K562 (cell line): ENCODE measurements around the gene RAMAC. TPM values are rescaled to one million over a fixed set of nuclear protein-coding genes. Genes with fewer than 3 reads are reported as not detected.

Experiments
- ATAC-seq: fragments of 200-7000 bp; cut with Tn5 transposase; 3 replicates; pipeline ENCODE4 v1.9.1; 2020; ENCODE audit warnings: moderate library complexity
- BruUV-seq: library from RNA; stranded (reverse); fragments of 400-500 nt; replicated peaks from 2 replicates; lab custom pipeline; 2021; lab: Mats Ljungman, UMichigan
- CTCF ChIA-PET: fragments of 300-600 bp; formaldehyde crosslinking; extraction: SDS; loops from one replicate; lab custom pipeline; 2021; ENCODE audit warnings: low intra/inter-chr PET ratio; lab: Yijun Ruan, JAX
- POLR2A ChIA-PET: fragments of 300-600, 350-650 bp; sonication (Branson Sonifier 250); formaldehyde crosslinking; extraction: SDS; loops from one replicate; lab custom pipeline; 2021; ENCODE audit warnings: antibody characterized with exemption, inconsistent platforms; lab: Yijun Ruan, JAX
- DNase-seq, 4 experiments: peaks; one replicate each; pipeline versions ENCODE4 v3.0.0 to v3.0.0-alpha.2; 2011 to 2018; ENCODE audit warnings: low spot score in 3 of 4, mixed read lengths in 3 of 4; ENCODE audit errors: extremely low read depth in 1 of 4
- FAIRE-seq: peaks from 2 replicates; lab custom pipeline; 2011; peaks lifted over from hg19 to GRCh38; lab: Jason Lieb, UNC
- H2AFZ ChIP-seq: 2 replicates; pipeline ENCODE4 v1.6.0; 2011; ENCODE audit warnings: low read depth, low read length, control low read depth, inconsistent platforms
- H3K27ac ChIP-seq: fragments of 200-600 bp; 3 replicates; pipeline ENCODE4 v1.8.0; 2011; ENCODE audit warnings: low read depth, mild to moderate bottlenecking, control low read depth, inconsistent platforms, low read length, moderate library complexity, mixed read lengths; ENCODE audit errors: extremely low read depth
- H3K27me3 ChIP-seq, 2 experiments: fragments of 300-600 bp in 1 of 2; 2 replicates in 1 of 2; 3 replicates in 1 of 2; pipeline versions ENCODE4 v1.6.0 to v1.8.0; 2011; ENCODE audit warnings: inconsistent platforms in 2 of 2, low read length in 2 of 2, mild to moderate bottlenecking in 1 of 2, mixed read lengths in 1 of 2, moderate library complexity in 1 of 2; ENCODE audit not compliant: control insufficient read depth in 2 of 2, insufficient read depth in 2 of 2
- H3K36me3 ChIP-seq: fragments of 300-600 bp; 3 replicates; pipeline ENCODE4 v1.8.0; 2011; ENCODE audit warnings: mild to moderate bottlenecking, low read length, inconsistent platforms; ENCODE audit not compliant: control insufficient read depth, insufficient read depth
- H3K4me1 ChIP-seq, 2 experiments: fragments of 200-600 bp in 1 of 2; replicated peaks in 1 of 2; 2 replicates in 1 of 2; 3 replicates in 1 of 2; pipeline versions ENCODE4 v1.5.1 to v1.8.0; 2011; ENCODE audit warnings: inconsistent platforms in 2 of 2, low read length in 2 of 2, mild to moderate bottlenecking in 1 of 2, mixed read lengths in 1 of 2, moderate library complexity in 1 of 2; ENCODE audit not compliant: control insufficient read depth in 2 of 2, insufficient read depth in 2 of 2
- H3K4me2 ChIP-seq: 2 replicates; pipeline ENCODE4 v1.6.1; 2011; ENCODE audit warnings: low read length, control low read depth, inconsistent platforms, mixed read lengths; ENCODE audit not compliant: insufficient read depth
- H3K4me3 ChIP-seq: fragments of 200-600 bp; sonication (generic), shearing (Covaris generic); 2 replicates; pipeline ENCODE4 v1.5.1; 2016; ENCODE audit warnings: control low read depth, inconsistent platforms
- H3K79me2 ChIP-seq: fragments of 200-600 bp; 3 replicates; pipeline ENCODE4 v1.8.0; 2011; ENCODE audit warnings: low read length, inconsistent platforms; ENCODE audit not compliant: control insufficient read depth, insufficient read depth
- H3K9ac ChIP-seq, 2 experiments: 2 replicates each; pipeline versions ENCODE4 v1.6.0 to v1.6.1; 2011; ENCODE audit warnings: low read depth in 2 of 2, low read length in 2 of 2, control low read depth in 1 of 2, inconsistent platforms in 1 of 2, mild to moderate bottlenecking in 1 of 2, mixed read lengths in 1 of 2; ENCODE audit not compliant: insufficient read depth in 1 of 2
- H3K9me1 ChIP-seq: one replicate; pipeline ENCODE4 v1.6.0; 2011; ENCODE audit warnings: inconsistent platforms, mild to moderate bottlenecking, low read length, moderate library complexity; ENCODE audit not compliant: control insufficient read depth, insufficient read depth
- H3K9me3 ChIP-seq: replicated peaks from 2 replicates; pipeline ENCODE4 v1.5.1; 2011; ENCODE audit warnings: low read depth, low read length, inconsistent platforms; ENCODE audit not compliant: control insufficient read depth, insufficient read depth
- H4K20me1 ChIP-seq: replicated peaks from 2 replicates; pipeline ENCODE4 v1.6.1; 2011; ENCODE audit warnings: low read length, inconsistent platforms, mixed read lengths; ENCODE audit not compliant: control insufficient read depth, insufficient read depth
- CBX3 ChIP-seq, 2 experiments: IDR thresholded peaks; 1 replicate in 1 of 2; 2 replicates in 1 of 2; pipeline ENCODE4 v1.6.1; 2012; ENCODE audit warnings: inconsistent platforms in 2 of 2, low read length in 2 of 2, borderline replicate concordance in 1 of 2, control low read depth in 1 of 2
- LARP7 ChIP-seq: fragments of 450-650 bp; IDR thresholded peaks from 2 replicates; pipeline ENCODE4 v1.6.1; 2016
- SAP30 ChIP-seq: fragments of 200-600 bp; sonication (generic); IDR thresholded peaks from 2 replicates; pipeline ENCODE4 v1.6.1; 2012; ENCODE audit warnings: borderline replicate concordance, low read depth, mild to moderate bottlenecking, moderate library complexity, low read length, control low read depth, inconsistent platforms; ENCODE audit not compliant: insufficient read depth, poor library complexity, severe bottlenecking
- TCFL5 ChIP-seq: fragments of 250-450 bp; sonication (Bioruptor Pico); conservative IDR thresholded peaks from 2 replicates; pipeline ENCODE4 v1.6.1; 2021; ENCODE audit warnings: mild to moderate bottlenecking, moderate library complexity, matching md5 sums
- TFAP4 ChIP-seq: sonication (generic); formaldehyde crosslinking; IDR thresholded peaks from 2 replicates; pipeline ENCODE4 v1.8.0; 2022; ENCODE audit warnings: missing genetic modification reagents, mild to moderate bottlenecking, moderate library complexity, borderline replicate concordance
- TRIM25 ChIP-seq: fragments of 450-650 bp; IDR thresholded peaks from 2 replicates; pipeline ENCODE4 v1.7.0; 2016; ENCODE audit warnings: borderline replicate concordance
- ZC3H4 ChIP-seq: sonication (generic); formaldehyde crosslinking; IDR thresholded peaks from 2 replicates; pipeline ENCODE4 v1.9.0; 2021; ENCODE audit warnings: missing genetic modification reagents, borderline replicate concordance
- ZNF384 ChIP-seq: IDR thresholded peaks from 2 replicates; pipeline ENCODE4 v1.6.1; 2012; ENCODE audit warnings: low read depth, low read length, improper control_type of control experiment
- ZNF445 ChIP-seq: fragments of 250-450 bp; sonication (Bioruptor Pico); IDR thresholded peaks from 2 replicates; pipeline ENCODE4 v1.4.0; 2020; ENCODE audit warnings: low read depth, mild to moderate bottlenecking, moderate library complexity
- WGBS: fragments of 100-300 bp; shearing (Covaris generic); methylation state at CpG from one replicate; pipeline ENCODE4 v1.1.6; 2016; ENCODE audit warnings: low coverage, mixed read lengths; ENCODE audit not compliant: insufficient coverage; ENCODE audit errors: missing lambda C conversion rate; 5-methylcytosine and 5-hydroxymethylcytosine counted together
- in situ Hi-C: fragments of 300-500 bp; cut with MboI; formaldehyde crosslinking; loops from 4 replicates; pipeline ENCODE4 v1.15.0; 2018; ENCODE audit warnings: inconsistent platforms, mixed read lengths
- intact Hi-C: fragments of 100-400 bp; cut with micrococcal nuclease; formaldehyde crosslinking; loops from 2 replicates; pipeline ENCODE4 v1.14.2; 2022
- polyA plus RNA-seq, 8 experiments: library from polyadenylated mRNA; depleted of rRNA in 4 of 8; stranded (reverse) in 5 of 8; unstranded in 3 of 8; fragments of >200 nt; fragmentation: Nextera tagmentation in 2 of 8; fragmentation: Illumina TruSeq in 1 of 8; extraction: Ambion mirVana in 2 of 8; extraction: Trizol in 1 of 8; gene quantifications; 2 replicates each; pipeline versions ENCODE4 v1.2.1 to v1.2.3, GENCODE V29; 2011 to 2014; ENCODE audit warnings: inconsistent platforms in 1 of 8, missing spikeins in 1 of 8
- total RNA-seq, 7 experiments: library from RNA; depleted of rRNA in 6 of 7; stranded (reverse); fragments of >200 nt in 6 of 7; fragmentation: Illumina TruSeq in 2 of 7; extraction: Trizol in 2 of 7; gene quantifications; 2 replicates each; pipeline versions ENCODE4 v1.2.1 to v1.2.3, GENCODE V29; 2011 to 2021; ENCODE audit warnings: low replicate concordance in 1 of 7
- TF ChIP-seq, protein P1 (sequence below): fragments of 250-450 bp; sonication (Bioruptor Pico); IDR thresholded peaks from 2 replicates; pipeline ENCODE4 v1.9.0; 2021; ENCODE audit warnings: mild to moderate bottlenecking, inconsistent platforms

Gene RAMAC
- total and polyA plus RNA-seq, 9 of the 15 experiments (the other 6 are each of a cell fraction or from before 2014, with no cell fraction given): 26.9 to 108 (median 38.4) TPM

GRCh38 chr15:82995076-82995475 lies 9.1 kb downstream of the RAMAC start:
- no peak overlapping the region for H3K27ac ChIP-seq
- ATAC-seq: no peak
- no peaks in the 10 kb centered on the region for H3K27me3 ChIP-seq
- no peak overlapping the region for H3K9ac ChIP-seq
- BruUV-seq: no TSS peak
- H3K4me2 ChIP-seq: no peak overlapping the region
- peaks cover 0 to 3% of the 10 kb centered on the region in 2 experiments; a peak in 2 of 5 replicates for H3K4me1 ChIP-seq
- H3K4me3 ChIP-seq: no peak overlapping the region
- no peak for FAIRE-seq
- H3K9me1 ChIP-seq: no peaks in the 10 kb centered on the region
- no peaks in the 10 kb centered on the region for H3K9me3 ChIP-seq
- in situ Hi-C loops: no loop called here
- peaks cover 2% of the 10 kb centered on the region; the same call in 1 of the 3 replicates for H3K36me3 ChIP-seq
- no peaks in the 10 kb centered on the region for H3K79me2 ChIP-seq
- no peak for DNase-seq
- WGBS: 59% methylated on average over 2 of the region's 2 CpGs
- intact Hi-C loops: no loop called here
- no peak overlapping the region for H2AFZ ChIP-seq
- no peaks in the 10 kb centered on the region for H4K20me1 ChIP-seq
- TF ChIP-seq LARP7: no peak
- TF ChIP-seq TCFL5: no peak
- TF ChIP-seq ZC3H4: no peak
- TF ChIP-seq, protein P1, sequence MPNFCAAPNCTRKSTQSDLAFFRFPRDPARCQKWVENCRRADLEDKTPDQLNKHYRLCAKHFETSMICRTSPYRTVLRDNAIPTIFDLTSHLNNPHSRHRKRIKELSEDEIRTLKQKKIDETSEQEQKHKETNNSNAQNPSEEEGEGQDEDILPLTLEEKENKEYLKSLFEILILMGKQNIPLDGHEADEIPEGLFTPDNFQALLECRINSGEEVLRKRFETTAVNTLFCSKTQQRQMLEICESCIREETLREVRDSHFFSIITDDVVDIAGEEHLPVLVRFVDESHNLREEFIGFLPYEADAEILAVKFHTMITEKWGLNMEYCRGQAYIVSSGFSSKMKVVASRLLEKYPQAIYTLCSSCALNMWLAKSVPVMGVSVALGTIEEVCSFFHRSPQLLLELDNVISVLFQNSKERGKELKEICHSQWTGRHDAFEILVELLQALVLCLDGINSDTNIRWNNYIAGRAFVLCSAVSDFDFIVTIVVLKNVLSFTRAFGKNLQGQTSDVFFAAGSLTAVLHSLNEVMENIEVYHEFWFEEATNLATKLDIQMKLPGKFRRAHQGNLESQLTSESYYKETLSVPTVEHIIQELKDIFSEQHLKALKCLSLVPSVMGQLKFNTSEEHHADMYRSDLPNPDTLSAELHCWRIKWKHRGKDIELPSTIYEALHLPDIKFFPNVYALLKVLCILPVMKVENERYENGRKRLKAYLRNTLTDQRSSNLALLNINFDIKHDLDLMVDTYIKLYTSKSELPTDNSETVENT (CRISPR knock-in tag): no peak
- no peak for TF ChIP-seq ZNF384
- no peak for TF ChIP-seq CBX3 (IDR thresholded peaks at IDR 0.05; ENCODE audit: borderline replicate concordance in 1 of 2, low read length in 2 of 2)
- TF ChIP-seq ZNF445 (CRISPR knock-in tag): no peak
- no peak for TF ChIP-seq TFAP4 (CRISPR knock-in tag)
- no peak for TF ChIP-seq SAP30
- TF ChIP-seq TRIM25: no peak
- TF ChIP-seq, all 486 proteins: peak for 0
- POLR2A ChIA-PET: interaction anchor here (0.6 to 1.6 kb wide), 2 partner anchors 9 to 96 kb away, joined by 4 to 5 read pairs; partner anchors contain the start of gene RAMAC
- CTCF ChIA-PET: no interaction called here
